Mesenchymal stem cell (in vitro differentiated cells and primary cell): Measurements from ENCODE around the gene ZBTB7B.
A peak's percentile ranks its signal among the peaks of the same experiment; 100 is the strongest.

Source experiments
- DNase-seq: peaks from one replicate; pipeline ENCODE4 v3.0.0-alpha.2; 2013
- H2AFZ ChIP-seq: one replicate; pipeline ENCODE4 v1.6.1; 2013; ENCODE audit warnings: low read depth, mild to moderate bottlenecking, control low read depth, inconsistent platforms, low read length, moderate library complexity
- H2AK5ac ChIP-seq: 2 replicates; pipeline ENCODE4 v1.6.1; 2013; ENCODE audit warnings: low read length, moderate library complexity, mild to moderate bottlenecking, inconsistent platforms; ENCODE audit not compliant: severe bottlenecking
- H2BK120ac ChIP-seq: one replicate; pipeline ENCODE4 v1.6.1; 2013; ENCODE audit warnings: low read depth, mild to moderate bottlenecking, inconsistent platforms, low read length, moderate library complexity
- H2BK12ac ChIP-seq, 2 experiments: one replicate each; pipeline ENCODE4 v1.6.1; 2013; ENCODE audit warnings: inconsistent platforms in 2 of 2, low read length in 2 of 2, mild to moderate bottlenecking in 2 of 2, moderate library complexity in 2 of 2, control low read depth in 1 of 2
- H2BK15ac ChIP-seq: one replicate; pipeline ENCODE4 v1.6.1; 2013; ENCODE audit warnings: mild to moderate bottlenecking, low read depth, inconsistent platforms; ENCODE audit not compliant: poor library complexity, severe bottlenecking
- H2BK5ac ChIP-seq: 2 replicates; pipeline ENCODE4 v1.6.1; 2013; ENCODE audit warnings: low read depth, mild to moderate bottlenecking, low read length, control low read depth, inconsistent platforms; ENCODE audit not compliant: poor library complexity, severe bottlenecking
- H3K14ac ChIP-seq, 2 experiments: one replicate each; pipeline ENCODE4 v1.6.1; 2013; ENCODE audit warnings: inconsistent platforms in 2 of 2, low read length in 2 of 2, control low read depth in 1 of 2, mild to moderate bottlenecking in 1 of 2, moderate library complexity in 1 of 2
- H3K18ac ChIP-seq, 2 experiments: one replicate each; pipeline ENCODE4 v1.6.1; 2013; ENCODE audit warnings: inconsistent platforms in 2 of 2, low read length in 2 of 2, control low read depth in 1 of 2, low read depth in 1 of 2, mild to moderate bottlenecking in 1 of 2
- H3K23ac ChIP-seq, 2 experiments: one replicate each; pipeline ENCODE4 v1.6.1; 2013; ENCODE audit warnings: inconsistent platforms in 2 of 2, low read length in 2 of 2, mild to moderate bottlenecking in 2 of 2, moderate library complexity in 2 of 2, control low read depth in 1 of 2
- H3K27ac ChIP-seq: 2 replicates; pipeline ENCODE4 v1.5.1; 2013; ENCODE audit warnings: mild to moderate bottlenecking, moderate library complexity, low read length, control low read depth, inconsistent platforms; ENCODE audit not compliant: poor library complexity, severe bottlenecking
- H3K27me3 ChIP-seq, 2 experiments: 2 replicates each; pipeline versions ENCODE4 v1.6.1 to v1.7.0; 2013; ENCODE audit warnings: low read length in 2 of 2, mild to moderate bottlenecking in 2 of 2, moderate library complexity in 2 of 2, control low read depth in 1 of 2, inconsistent platforms in 1 of 2; ENCODE audit not compliant: control insufficient read depth in 1 of 2, insufficient read depth in 1 of 2
- H3K36me3 ChIP-seq, 2 experiments: 2 replicates each; pipeline versions ENCODE4 v1.6.1 to v1.7.0; 2013; ENCODE audit warnings: low read length in 2 of 2, control low read depth in 1 of 2, inconsistent platforms in 1 of 2, low read depth in 1 of 2, mild to moderate bottlenecking in 1 of 2; ENCODE audit not compliant: insufficient read depth in 2 of 2, control insufficient read depth in 1 of 2
- H3K4ac ChIP-seq, 2 experiments: one replicate each; pipeline ENCODE4 v1.6.1; 2013; ENCODE audit warnings: inconsistent platforms in 2 of 2, low read length in 2 of 2, mild to moderate bottlenecking in 2 of 2, moderate library complexity in 2 of 2, control low read depth in 1 of 2, low read depth in 1 of 2
- H3K4me1 ChIP-seq: 2 replicates; pipeline ENCODE4 v1.6.1; 2013; ENCODE audit warnings: low read depth, low read length, control low read depth; ENCODE audit not compliant: control insufficient read depth, insufficient read depth
- H3K4me2 ChIP-seq: 2 replicates; pipeline ENCODE4 v1.6.1; 2013; ENCODE audit warnings: low read length, mild to moderate bottlenecking, inconsistent platforms; ENCODE audit not compliant: poor library complexity, severe bottlenecking
- H3K4me3 ChIP-seq, 2 experiments: 2 replicates each; pipeline versions ENCODE4 v1.5.1 to v1.7.0; 2013; ENCODE audit warnings: low read length in 2 of 2, mild to moderate bottlenecking in 2 of 2, control low read depth in 1 of 2, low read depth in 1 of 2; ENCODE audit not compliant: insufficient read depth in 1 of 2
- H3K79me1 ChIP-seq: replicated peaks from 2 replicates; pipeline ENCODE4 v1.6.1; 2013; ENCODE audit warnings: mild to moderate bottlenecking, control low read depth, low read length, inconsistent platforms; ENCODE audit not compliant: poor library complexity, severe bottlenecking
- H3K9ac ChIP-seq: 2 replicates; pipeline ENCODE4 v1.7.0; 2013; ENCODE audit warnings: mild to moderate bottlenecking, low read length, moderate library complexity
- H3K9me3 ChIP-seq: 2 replicates; pipeline ENCODE4 v1.7.0; 2013; ENCODE audit warnings: mild to moderate bottlenecking, low read length; ENCODE audit not compliant: control insufficient read depth
- H4K8ac ChIP-seq: one replicate; pipeline ENCODE4 v1.6.1; 2013; ENCODE audit warnings: inconsistent platforms, mild to moderate bottlenecking, low read length, moderate library complexity
- H4K91ac ChIP-seq: one replicate; pipeline ENCODE4 v1.6.1; 2013; ENCODE audit warnings: mild to moderate bottlenecking, low read length, inconsistent platforms
- WGBS: methylation state at CpG from one replicate; pipeline ENCODE4 v1.1.7; 2013; ENCODE audit warnings: mixed read lengths; 5-methylcytosine and 5-hydroxymethylcytosine counted together

Gene ZBTB7B

DNA sequence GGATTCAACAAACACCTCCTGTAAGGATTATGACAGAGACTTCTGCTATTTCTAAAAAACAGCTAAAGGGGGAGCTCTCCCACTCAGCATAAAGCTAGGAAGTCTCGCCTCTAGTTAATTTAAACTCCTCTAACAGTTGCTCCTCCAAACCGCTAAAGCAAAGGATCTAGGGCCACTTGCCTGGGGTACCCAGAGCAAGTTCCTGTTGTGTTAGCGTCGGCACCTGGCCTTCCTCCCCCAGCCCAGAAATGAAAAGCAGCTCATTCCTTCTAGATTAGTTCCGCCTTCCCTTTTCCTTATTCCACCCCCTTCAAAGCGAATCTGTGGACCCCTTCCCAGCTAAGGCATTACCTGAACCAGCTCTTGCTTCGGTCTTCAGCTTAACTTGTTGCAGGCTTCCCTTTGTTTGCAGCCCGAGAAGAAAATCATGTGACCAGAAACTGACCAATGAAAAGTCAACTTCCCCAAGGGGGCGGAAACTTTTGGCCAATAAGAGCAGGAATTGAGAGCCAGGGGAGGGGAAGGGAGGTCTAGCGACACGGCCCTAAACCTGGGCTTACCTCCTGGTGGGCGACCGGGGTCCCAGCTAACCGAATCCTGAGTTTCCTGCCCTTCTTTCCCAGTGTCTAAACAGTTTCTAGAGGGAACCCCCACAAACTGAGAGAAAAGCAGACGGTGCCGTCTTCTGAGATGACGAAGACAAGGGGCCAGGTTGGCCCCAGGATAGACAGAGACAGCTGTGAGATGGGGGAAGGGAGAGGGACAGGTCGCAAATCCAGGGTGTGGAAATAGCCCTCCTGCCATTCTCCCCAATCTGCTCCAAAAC, 46.7 kb upstream of the ZBTB7B start, which contains the start of gene PBXIP1:
Gene PBXIP1 (minus strand): TSS at position 382 of the 826 bp plus-strand sequence. CDS start 2,378 bp downstream, outside the sequence.
- peak within 1 kb of the TSS; percentile 31 for H4K91ac ChIP-seq
- peaks cover 30% of the 10 kb centered on the region for H3K4me1 ChIP-seq
- peak within 1 kb of the TSS in 1 of 2 experiments; percentile 64 for H3K18ac ChIP-seq
- H3K4me3 ChIP-seq, result peak within 1 kb of the TSS; percentile 55 to 90
- H2AFZ ChIP-seq, result peak within 1 kb of the TSS; percentile 72
- H3K4me2 ChIP-seq, result peak within 1 kb of the TSS; percentile 78
- H3K14ac ChIP-seq, result no peak within 1 kb of the TSS
- H3K9me3 ChIP-seq, result no peaks in the 10 kb centered on the region
- H3K9ac ChIP-seq, result peak within 1 kb of the TSS; percentile 97
- no peaks in the 10 kb centered on the region for H3K27me3 ChIP-seq
- H2BK15ac ChIP-seq, result no peak within 1 kb of the TSS
- peak within 1 kb of the TSS in 1 of 2 experiments; percentile 64 for H3K4ac ChIP-seq
- 0% methylated on average over 13 of the region's 18 CpGs for WGBS
- no peak within 1 kb of the TSS for H2BK5ac ChIP-seq
- H3K79me1 ChIP-seq, result peaks cover 59% of the 10 kb centered on the region
- H2BK120ac ChIP-seq, result peak within 1 kb of the TSS; percentile 52
- H4K8ac ChIP-seq, result peak within 1 kb of the TSS; percentile 88
- DNase-seq, result peak; percentile 96
- H2BK12ac ChIP-seq, result peak within 1 kb of the TSS; percentile 9 to 58
- peak within 1 kb of the TSS; percentile 55 for H2AK5ac ChIP-seq
- H3K36me3 ChIP-seq, result peaks cover 25 to 29% of the 10 kb centered on the region in 2 experiments
- H3K23ac ChIP-seq, result peak within 1 kb of the TSS in 1 of 2 experiments; percentile 46
- peak within 1 kb of the TSS; percentile 92 for H3K27ac ChIP-seq

GRCh38 chr1:154956544-154956941, 46.1 kb upstream of the ZBTB7B start:
- peak overlapping the region in 1 of 2 experiments; percentile 1 for H3K18ac ChIP-seq
- peak overlapping the region; percentile 88 for H4K8ac ChIP-seq
- no peak overlapping the region for H2BK12ac ChIP-seq
- H2BK5ac ChIP-seq, result no peak overlapping the region
- H3K23ac ChIP-seq, result peak overlapping the region in 1 of 2 experiments; percentile 46
- peaks cover 30% of the 10 kb centered on the region for H3K4me1 ChIP-seq
- H3K14ac ChIP-seq, result no peak overlapping the region
- H3K4me2 ChIP-seq, result peak overlapping the region; percentile 78
- H3K27me3 ChIP-seq, result no peaks in the 10 kb centered on the region
- no peak overlapping the region for H2BK15ac ChIP-seq
- H3K4ac ChIP-seq, result peak overlapping the region in 1 of 2 experiments; percentile 22
- H2AFZ ChIP-seq, result peak overlapping the region; percentile 20
- peak overlapping the region; percentile 52 for H2BK120ac ChIP-seq
- H2AK5ac ChIP-seq, result peak overlapping the region; percentile 55
- peak overlapping the region; percentile 46 for H3K27ac ChIP-seq
- H3K79me1 ChIP-seq, result peaks cover 54% of the 10 kb centered on the region
- H3K9ac ChIP-seq, result peak overlapping the region; percentile 97
- H3K4me3 ChIP-seq, result peak overlapping the region in 1 of 2 experiments; percentile 90
- H3K36me3 ChIP-seq, result peaks cover 21 to 24% of the 10 kb centered on the region in 2 experiments
- no peaks in the 10 kb centered on the region for H3K9me3 ChIP-seq
- WGBS, result 19% methylated on average over 6 of the region's 6 CpGs
- peak overlapping the region; percentile 31 for H4K91ac ChIP-seq
- peak; percentile 25 for DNase-seq

- H2BK120ac ChIP-seq, result no peak overlapping the region
- H3K4me2 ChIP-seq, result no peak overlapping the region
- peaks cover 48% of the 10 kb centered on the region for H3K79me1 ChIP-seq
- no peak overlapping the region for H2BK15ac ChIP-seq
- H3K18ac ChIP-seq, result no peak overlapping the region
- no peak overlapping the region for H2AK5ac ChIP-seq
- WGBS, result 37% methylated on average over 6 of the region's 9 CpGs
- no peak overlapping the region for H2BK12ac ChIP-seq
- no peak overlapping the region for H3K4ac ChIP-seq
- peaks cover 21 to 23% of the 10 kb centered on the region in 2 experiments for H3K36me3 ChIP-seq
- H2BK5ac ChIP-seq, result no peak overlapping the region
- H3K4me1 ChIP-seq, result peaks cover 27% of the 10 kb centered on the region
- peak overlapping the region; percentile 97 for H3K9ac ChIP-seq
- no peaks in the 10 kb centered on the region for H3K27me3 ChIP-seq
- no peak overlapping the region for H2AFZ ChIP-seq
- no peak overlapping the region for H4K91ac ChIP-seq
- no peak overlapping the region for H3K23ac ChIP-seq
- H3K4me3 ChIP-seq, result peak overlapping the region in 1 of 2 experiments; percentile 90
- no peak for DNase-seq
- no peaks in the 10 kb centered on the region for H3K9me3 ChIP-seq
- no peak overlapping the region for H3K27ac ChIP-seq
- H3K14ac ChIP-seq, result no peak overlapping the region
- no peak overlapping the region for H4K8ac ChIP-seq
These were observed 45.4 kb upstream of the ZBTB7B start for GRCh38 chr1:154957091-154957657.

DNA sequence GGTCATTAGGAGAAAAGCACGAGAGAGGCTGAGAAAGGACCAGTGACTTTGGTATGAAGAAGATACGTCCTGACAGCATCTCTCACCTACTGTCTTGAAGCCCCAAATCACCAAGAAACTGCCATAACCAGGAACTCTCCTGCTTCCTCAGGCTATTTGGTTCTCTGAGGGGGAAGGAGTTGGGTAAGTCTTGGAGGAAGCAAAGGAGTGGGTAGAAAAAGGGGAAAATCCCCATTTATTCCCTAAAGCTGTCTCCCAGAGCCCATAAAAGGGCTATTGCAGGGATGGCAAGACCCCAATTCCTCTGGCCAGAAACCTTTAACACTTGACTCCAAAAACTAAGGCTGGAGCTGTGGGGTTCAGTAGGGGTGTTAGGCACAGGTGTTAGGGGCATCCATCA, 44.6 kb upstream of the ZBTB7B start:
- WGBS, result no CpG with 5 or more reads among the region's 2 CpGs
- Histone ChIP-seq H3K27me3 (no peaks in the 10 kb centered on the region), H4K91ac (no peak overlapping the region), H3K14ac (no peak overlapping the region), H2BK12ac (no peak overlapping the region), H3K4me1 (peaks cover 28% of the 10 kb centered on the region), H3K79me1 (peaks cover 39% of the 10 kb centered on the region), H3K9ac (peak overlapping the region; percentile 97), H4K8ac (no peak overlapping the region), H3K36me3 (peaks cover 23 to 26% of the 10 kb centered on the region in 2 experiments), H3K18ac (no peak overlapping the region), H2BK120ac (no peak overlapping the region), H3K9me3 (no peaks in the 10 kb centered on the region), H2BK5ac (no peak overlapping the region), H3K4ac (no peak overlapping the region), H2BK15ac (no peak overlapping the region), H3K4me2 (no peak overlapping the region), H3K4me3 (no peak overlapping the region), H3K23ac (no peak overlapping the region), H3K27ac (no peak overlapping the region), H2AK5ac (no peak overlapping the region), H2AFZ (no peak overlapping the region)
- no peak for DNase-seq
